ENCODE data around the gene GOLGA1.

DNA sequence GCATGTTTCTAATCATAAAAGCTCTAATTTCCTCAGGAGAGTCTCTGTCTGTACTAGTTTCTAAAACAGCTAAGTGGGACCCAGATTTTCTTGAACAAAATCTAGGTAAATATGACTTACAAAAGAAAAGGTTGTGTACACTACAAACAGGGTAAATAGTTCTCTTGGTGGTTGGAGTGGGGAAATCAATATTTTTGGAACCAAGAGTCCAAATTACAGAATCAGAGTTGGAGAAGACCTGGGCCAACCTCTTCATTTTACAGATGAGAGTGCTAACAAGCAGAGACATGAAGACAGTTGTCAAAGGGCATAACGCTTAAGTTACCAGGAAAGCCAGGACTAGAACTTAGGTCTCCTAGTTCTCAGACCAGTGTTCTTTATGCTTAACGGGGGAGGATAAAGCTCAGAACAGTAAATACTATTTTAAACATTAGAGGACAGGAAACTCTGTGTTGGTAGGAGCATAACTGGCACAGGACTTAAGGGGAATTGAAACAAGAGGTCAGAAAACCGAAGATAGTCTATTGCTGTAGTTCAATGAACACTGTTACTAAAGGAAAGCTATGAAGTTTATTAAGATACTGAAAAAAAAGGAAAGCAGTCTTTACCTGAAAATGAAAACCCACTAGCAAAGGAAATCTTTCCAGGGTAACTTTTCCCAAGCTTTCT, 9.3 kb upstream of the GOLGA1 start:
- no peak for TF ChIP-seq POLR2AphosphoS5 (IDR thresholded peaks at IDR 0.05; ENCODE audit: low read depth, low read length)
- TF ChIP-seq, protein P1, sequence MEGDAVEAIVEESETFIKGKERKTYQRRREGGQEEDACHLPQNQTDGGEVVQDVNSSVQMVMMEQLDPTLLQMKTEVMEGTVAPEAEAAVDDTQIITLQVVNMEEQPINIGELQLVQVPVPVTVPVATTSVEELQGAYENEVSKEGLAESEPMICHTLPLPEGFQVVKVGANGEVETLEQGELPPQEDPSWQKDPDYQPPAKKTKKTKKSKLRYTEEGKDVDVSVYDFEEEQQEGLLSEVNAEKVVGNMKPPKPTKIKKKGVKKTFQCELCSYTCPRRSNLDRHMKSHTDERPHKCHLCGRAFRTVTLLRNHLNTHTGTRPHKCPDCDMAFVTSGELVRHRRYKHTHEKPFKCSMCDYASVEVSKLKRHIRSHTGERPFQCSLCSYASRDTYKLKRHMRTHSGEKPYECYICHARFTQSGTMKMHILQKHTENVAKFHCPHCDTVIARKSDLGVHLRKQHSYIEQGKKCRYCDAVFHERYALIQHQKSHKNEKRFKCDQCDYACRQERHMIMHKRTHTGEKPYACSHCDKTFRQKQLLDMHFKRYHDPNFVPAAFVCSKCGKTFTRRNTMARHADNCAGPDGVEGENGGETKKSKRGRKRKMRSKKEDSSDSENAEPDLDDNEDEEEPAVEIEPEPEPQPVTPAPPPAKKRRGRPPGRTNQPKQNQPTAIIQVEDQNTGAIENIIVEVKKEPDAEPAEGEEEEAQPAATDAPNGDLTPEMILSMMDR (IDR thresholded peaks at IDR 0.05) = no peak
- TF ChIP-seq GATA2 (CRISPR knock-in tag; IDR thresholded peaks at IDR 0.05) = no peak
- TF ChIP-seq EZH2phosphoT487 (IDR thresholded peaks at IDR 0.05; ENCODE audit: borderline replicate concordance, low read depth) = no peak
- TF ChIP-seq NRF1 (IDR thresholded peaks at IDR 0.05; ENCODE audit: low read depth, low read length) = no peak
- TF ChIP-seq, protein P2, sequence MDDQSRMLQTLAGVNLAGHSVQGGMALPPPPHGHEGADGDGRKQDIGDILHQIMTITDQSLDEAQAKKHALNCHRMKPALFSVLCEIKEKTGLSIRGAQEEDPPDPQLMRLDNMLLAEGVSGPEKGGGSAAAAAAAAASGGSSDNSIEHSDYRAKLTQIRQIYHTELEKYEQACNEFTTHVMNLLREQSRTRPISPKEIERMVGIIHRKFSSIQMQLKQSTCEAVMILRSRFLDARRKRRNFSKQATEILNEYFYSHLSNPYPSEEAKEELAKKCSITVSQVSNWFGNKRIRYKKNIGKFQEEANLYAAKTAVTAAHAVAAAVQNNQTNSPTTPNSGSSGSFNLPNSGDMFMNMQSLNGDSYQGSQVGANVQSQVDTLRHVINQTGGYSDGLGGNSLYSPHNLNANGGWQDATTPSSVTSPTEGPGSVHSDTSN (IDR thresholded peaks at IDR 0.05) = no peak
- TF ChIP-seq, protein P3, sequence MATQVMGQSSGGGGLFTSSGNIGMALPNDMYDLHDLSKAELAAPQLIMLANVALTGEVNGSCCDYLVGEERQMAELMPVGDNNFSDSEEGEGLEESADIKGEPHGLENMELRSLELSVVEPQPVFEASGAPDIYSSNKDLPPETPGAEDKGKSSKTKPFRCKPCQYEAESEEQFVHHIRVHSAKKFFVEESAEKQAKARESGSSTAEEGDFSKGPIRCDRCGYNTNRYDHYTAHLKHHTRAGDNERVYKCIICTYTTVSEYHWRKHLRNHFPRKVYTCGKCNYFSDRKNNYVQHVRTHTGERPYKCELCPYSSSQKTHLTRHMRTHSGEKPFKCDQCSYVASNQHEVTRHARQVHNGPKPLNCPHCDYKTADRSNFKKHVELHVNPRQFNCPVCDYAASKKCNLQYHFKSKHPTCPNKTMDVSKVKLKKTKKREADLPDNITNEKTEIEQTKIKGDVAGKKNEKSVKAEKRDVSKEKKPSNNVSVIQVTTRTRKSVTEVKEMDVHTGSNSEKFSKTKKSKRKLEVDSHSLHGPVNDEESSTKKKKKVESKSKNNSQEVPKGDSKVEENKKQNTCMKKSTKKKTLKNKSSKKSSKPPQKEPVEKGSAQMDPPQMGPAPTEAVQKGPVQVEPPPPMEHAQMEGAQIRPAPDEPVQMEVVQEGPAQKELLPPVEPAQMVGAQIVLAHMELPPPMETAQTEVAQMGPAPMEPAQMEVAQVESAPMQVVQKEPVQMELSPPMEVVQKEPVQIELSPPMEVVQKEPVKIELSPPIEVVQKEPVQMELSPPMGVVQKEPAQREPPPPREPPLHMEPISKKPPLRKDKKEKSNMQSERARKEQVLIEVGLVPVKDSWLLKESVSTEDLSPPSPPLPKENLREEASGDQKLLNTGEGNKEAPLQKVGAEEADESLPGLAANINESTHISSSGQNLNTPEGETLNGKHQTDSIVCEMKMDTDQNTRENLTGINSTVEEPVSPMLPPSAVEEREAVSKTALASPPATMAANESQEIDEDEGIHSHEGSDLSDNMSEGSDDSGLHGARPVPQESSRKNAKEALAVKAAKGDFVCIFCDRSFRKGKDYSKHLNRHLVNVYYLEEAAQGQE (IDR thresholded peaks at IDR 0.05; ENCODE audit: low read depth, low read length) = no peak
- TF ChIP-seq TAF1 (IDR thresholded peaks at IDR 0.05; ENCODE audit: borderline replicate concordance, low read depth, low read length) = no peak
- TF ChIP-seq RCOR1 (IDR thresholded peaks at IDR 0.05; ENCODE audit: low read length) = no peak
- TF ChIP-seq SMC3 (IDR thresholded peaks at IDR 0.05; ENCODE audit: low read depth, low read length) = no peak
- TF ChIP-seq ELF1 (IDR thresholded peaks at IDR 0.05) = no peak
- TF ChIP-seq, protein P4, sequence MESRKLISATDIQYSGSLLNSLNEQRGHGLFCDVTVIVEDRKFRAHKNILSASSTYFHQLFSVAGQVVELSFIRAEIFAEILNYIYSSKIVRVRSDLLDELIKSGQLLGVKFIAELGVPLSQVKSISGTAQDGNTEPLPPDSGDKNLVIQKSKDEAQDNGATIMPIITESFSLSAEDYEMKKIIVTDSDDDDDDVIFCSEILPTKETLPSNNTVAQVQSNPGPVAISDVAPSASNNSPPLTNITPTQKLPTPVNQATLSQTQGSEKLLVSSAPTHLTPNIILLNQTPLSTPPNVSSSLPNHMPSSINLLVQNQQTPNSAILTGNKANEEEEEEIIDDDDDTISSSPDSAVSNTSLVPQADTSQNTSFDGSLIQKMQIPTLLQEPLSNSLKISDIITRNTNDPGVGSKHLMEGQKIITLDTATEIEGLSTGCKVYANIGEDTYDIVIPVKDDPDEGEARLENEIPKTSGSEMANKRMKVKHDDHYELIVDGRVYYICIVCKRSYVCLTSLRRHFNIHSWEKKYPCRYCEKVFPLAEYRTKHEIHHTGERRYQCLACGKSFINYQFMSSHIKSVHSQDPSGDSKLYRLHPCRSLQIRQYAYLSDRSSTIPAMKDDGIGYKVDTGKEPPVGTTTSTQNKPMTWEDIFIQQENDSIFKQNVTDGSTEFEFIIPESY (IDR thresholded peaks at IDR 0.05; ENCODE audit: borderline replicate concordance, low read depth) = no peak
